Smooth muscle cell (in vitro differentiated cells): ENCODE data around the gene MPND. TPM values are rescaled to one million over a fixed set of nuclear protein-coding genes. Genes with fewer than 3 reads are reported as not detected.

Experiments
- DNase-seq: peaks from one replicate; lab custom pipeline; 2025; ENCODE audit not compliant: unreplicated experiment; lab: John Stamatoyannopoulos, UW
- H2AFZ ChIP-seq: fragments of 200-600 bp; sonication (generic); 2 replicates; pipeline ENCODE4 v1.6.0; 2016; ENCODE audit warnings: antibody characterized with exemption, low read depth, mild to moderate bottlenecking
- H3F3A ChIP-seq: fragments of 200-600 bp; sonication (generic); 2 replicates; pipeline ENCODE4 v1.6.0; 2017; ENCODE audit warnings: antibody characterized with exemption, low read depth
- H3K27ac ChIP-seq: fragments of 200-600 bp; sonication (generic); 2 replicates; pipeline ENCODE4 v1.5.1; 2016; ENCODE audit warnings: low read depth, mild to moderate bottlenecking
- H3K27me3 ChIP-seq: fragments of 200-600 bp; sonication (generic); 2 replicates; pipeline ENCODE4 v1.6.1; 2016; ENCODE audit warnings: low read depth, mild to moderate bottlenecking
- H3K36me3 ChIP-seq: fragments of 200-600 bp; sonication (generic); 2 replicates; pipeline ENCODE4 v1.5.1; 2016; ENCODE audit warnings: low read depth
- H3K4me1 ChIP-seq: fragments of 200-600 bp; sonication (generic); 2 replicates; pipeline ENCODE4 v1.5.1; 2016; ENCODE audit warnings: low read depth
- H3K4me2 ChIP-seq: fragments of 200-600 bp; sonication (generic); 2 replicates; pipeline ENCODE4 v1.6.0; 2016; ENCODE audit warnings: mild to moderate bottlenecking
- H3K4me3 ChIP-seq: fragments of 200-600 bp; sonication (generic); 2 replicates; pipeline ENCODE4 v1.5.1; 2016; ENCODE audit warnings: mild to moderate bottlenecking
- H3K79me2 ChIP-seq: fragments of 200-600 bp; sonication (generic); 2 replicates; pipeline ENCODE4 v1.6.0; 2016; ENCODE audit warnings: low read depth, mild to moderate bottlenecking
- H3K9ac ChIP-seq: fragments of 200-600 bp; sonication (generic); 2 replicates; pipeline ENCODE4 v1.6.0; 2016; ENCODE audit warnings: low read depth
- H3K9me3 ChIP-seq: fragments of 200-600 bp; sonication (generic); replicated peaks from 2 replicates; pipeline ENCODE4 v1.5.1; 2016; ENCODE audit warnings: low read depth
- H4K20me1 ChIP-seq: fragments of 200-600 bp; sonication (generic); 2 replicates; pipeline ENCODE4 v1.6.0; 2016; ENCODE audit warnings: low read depth
- CTCF ChIP-seq: fragments of 200-600 bp; sonication (generic); IDR thresholded peaks from 2 replicates; pipeline ENCODE4 v1.5.1; 2017; ENCODE audit warnings: borderline replicate concordance, mild to moderate bottlenecking, antibody characterized with exemption; ENCODE audit not compliant: insufficient read depth, poor library complexity, severe bottlenecking
- WGBS: methylation state at CpG from one replicate; pipeline ENCODE4 v1.1.7; 2016; ENCODE audit warnings: low lambda C conversion rate; 5-methylcytosine and 5-hydroxymethylcytosine counted together
- polyA plus RNA-seq: library from polyadenylated mRNA; unstranded; fragments of >200 nt; fragmentation: Nextera tagmentation; extraction: Ambion mirVana; gene quantifications from 2 replicates; pipeline ENCODE4 v1.2.1, GENCODE V29; 2016
- total RNA-seq: library from RNA; depleted of rRNA; stranded (reverse); fragments of >200 nt; gene quantifications from 2 replicates; pipeline ENCODE4 v1.2.3, GENCODE V29; 2014

The MPND gene
- total and polyA plus RNA-seq, 2 experiments from 2014 or later, result 3.9 to 10.9 TPM

- H3K79me2 ChIP-seq, result peaks cover 95% of the 10 kb centered on the region
- H4K20me1 ChIP-seq, result peaks cover 100% of the 10 kb centered on the region
- no peak for TF ChIP-seq CTCF
- peak overlapping the region; percentile 57 for H3K9ac ChIP-seq
- H3K9me3 ChIP-seq, result no peaks in the 10 kb centered on the region
- H3K4me3 ChIP-seq, result peak overlapping the region; percentile 17
- peak overlapping the region; percentile 89 for H3K27ac ChIP-seq
- peak overlapping the region; percentile 81 for H3K4me2 ChIP-seq
- H3K27me3 ChIP-seq, result no peaks in the 10 kb centered on the region
- H3K36me3 ChIP-seq, result no peaks in the 10 kb centered on the region
- no peak overlapping the region for H2AFZ ChIP-seq
- peaks cover 77% of the 10 kb centered on the region for H3K4me1 ChIP-seq
- no peak for DNase-seq
- H3F3A ChIP-seq, result peaks cover 46% of the 10 kb centered on the region
- WGBS, result 63% methylated on average over 12 of the region's 12 CpGs
These were observed 46.7 kb downstream of the MPND start for GRCh38 chr19:4390017-4390566.

GRCh38 chr19:4390567-4391305, 47.4 kb downstream of the MPND start:
- H3K36me3 ChIP-seq, result no peaks in the 10 kb centered on the region
- H3K4me3 ChIP-seq, result peak overlapping the region; percentile 17
- WGBS, result 24% methylated on average over 21 of the region's 21 CpGs
- peaks cover 95% of the 10 kb centered on the region for H3K79me2 ChIP-seq
- H3F3A ChIP-seq, result peaks cover 46% of the 10 kb centered on the region
- H3K27ac ChIP-seq, result peak overlapping the region; percentile 89
- peak overlapping the region; percentile 57 for H3K9ac ChIP-seq
- peak overlapping the region; percentile 81 for H3K4me2 ChIP-seq
- H4K20me1 ChIP-seq, result peaks cover 100% of the 10 kb centered on the region
- H2AFZ ChIP-seq, result no peak overlapping the region
- TF ChIP-seq CTCF, result no peak
- H3K27me3 ChIP-seq, result no peaks in the 10 kb centered on the region
- H3K4me1 ChIP-seq, result peaks cover 71% of the 10 kb centered on the region
- no peak for DNase-seq
- no peaks in the 10 kb centered on the region for H3K9me3 ChIP-seq

GRCh38 chr19:4391306-4391693, 47.9 kb downstream of the MPND start:
- no peak for DNase-seq
- H3K9ac ChIP-seq, result peak overlapping the region; percentile 57

More at GRCh38 chr19:4391306-4391693, 47.9 kb downstream of the MPND start:
- Histone ChIP-seq H4K20me1 (peaks cover 100% of the 10 kb centered on the region), H3K36me3 (no peaks in the 10 kb centered on the region), H3K4me3 (no peak overlapping the region), H3K27me3 (no peaks in the 10 kb centered on the region), H3K4me2 (peak overlapping the region; percentile 81), H3F3A (peaks cover 49% of the 10 kb centered on the region), H2AFZ (no peak overlapping the region), H3K27ac (peak overlapping the region; percentile 89), H3K4me1 (peaks cover 66% of the 10 kb centered on the region), H3K9me3 (no peaks in the 10 kb centered on the region), H3K79me2 (peaks cover 95% of the 10 kb centered on the region)
- TF ChIP-seq CTCF, result no peak
- WGBS, result 55% methylated on average over 9 of the region's 9 CpGs
